Measurements from ENCODE around the gene EGFLAM.

DNA sequence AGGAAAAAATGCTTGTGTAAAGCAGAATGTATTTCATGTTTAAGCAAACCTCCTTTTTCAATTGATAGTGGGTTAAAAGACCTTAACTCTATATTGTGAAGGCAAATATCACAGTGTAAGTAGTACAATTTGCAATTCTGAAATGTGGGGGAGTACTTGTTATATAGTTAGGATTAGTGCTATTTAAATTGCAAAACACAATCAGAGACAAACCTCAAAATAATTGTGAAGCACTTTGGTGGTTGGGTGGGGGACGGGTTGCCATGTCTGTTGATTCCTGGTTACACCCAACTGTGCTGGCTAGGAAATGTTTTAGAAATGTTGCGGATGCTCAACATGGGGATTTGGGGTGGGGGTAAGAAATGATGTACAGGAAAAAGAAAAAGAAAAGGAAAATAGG, 37.4 kb downstream of the EGFLAM start:
- TF ChIP-seq CTCF (conservative IDR thresholded peaks at IDR 0.05 in 1 of 2, IDR thresholded peaks at IDR 0.05 in 1 of 2; ENCODE audit: extremely low read depth in 1 of 2, insufficient read depth in 1 of 2, low read depth in 1 of 2, low read length in 2 of 2): no peak
- no peak for TF ChIP-seq EZH2 (IDR thresholded peaks at IDR 0.05; ENCODE audit: borderline replicate concordance, low read length)

Data from mammary epithelial cell (primary cell).